BJ (cell line): Measurements from ENCODE around the gene THBS4. TPM values are rescaled to one million over a fixed set of nuclear protein-coding genes. Genes with fewer than 3 reads are reported as not detected.

Experiments
- CTCF ChIA-PET: fragments of 350-600 bp; formaldehyde crosslinking; extraction: SDS; loops from one replicate; lab custom pipeline; 2021; ENCODE audit warnings: antibody characterized with exemption, inconsistent platforms; lab: Yijun Ruan, JAX
- POLR2A ChIA-PET: fragments of 300-600 bp; sonication (Branson Sonifier 250); formaldehyde crosslinking; extraction: SDS; loops from one replicate; lab custom pipeline; 2021; ENCODE audit warnings: antibody characterized with exemption; lab: Charles Lee
- DNase-seq: peaks from one replicate; pipeline ENCODE4 v3.0.0-alpha.2; 2011; ENCODE audit warnings: low read depth
- H3K27me3 ChIP-seq: 2 replicates; pipeline ENCODE4 v1.6.0; 2011; ENCODE audit warnings: low read length; ENCODE audit not compliant: control insufficient read depth, insufficient read depth
- H3K36me3 ChIP-seq: 2 replicates; pipeline ENCODE4 v1.5.1; 2011; ENCODE audit warnings: low read length; ENCODE audit not compliant: control insufficient read depth, insufficient read depth
- H3K4me3 ChIP-seq: 2 replicates; pipeline ENCODE4 v1.5.1; 2011; ENCODE audit warnings: low read depth, mild to moderate bottlenecking, control low read depth, low read length
- CTCF ChIP-seq: IDR thresholded peaks from 2 replicates; pipeline ENCODE4 v1.5.1; 2011; ENCODE audit warnings: low read depth, mild to moderate bottlenecking, control low read depth, inconsistent platforms, low read length, moderate library complexity; ENCODE audit not compliant: insufficient read depth
- polyA plus RNA-seq: library from polyadenylated mRNA; depleted of rRNA; stranded (reverse); fragments of >200 nt; gene quantifications from 2 replicates; pipeline ENCODE4 v1.2.3, GENCODE V29; 2011

Gene THBS4
- polyA plus RNA-seq, 1 experiment, result 0.54 TPM

DNA sequence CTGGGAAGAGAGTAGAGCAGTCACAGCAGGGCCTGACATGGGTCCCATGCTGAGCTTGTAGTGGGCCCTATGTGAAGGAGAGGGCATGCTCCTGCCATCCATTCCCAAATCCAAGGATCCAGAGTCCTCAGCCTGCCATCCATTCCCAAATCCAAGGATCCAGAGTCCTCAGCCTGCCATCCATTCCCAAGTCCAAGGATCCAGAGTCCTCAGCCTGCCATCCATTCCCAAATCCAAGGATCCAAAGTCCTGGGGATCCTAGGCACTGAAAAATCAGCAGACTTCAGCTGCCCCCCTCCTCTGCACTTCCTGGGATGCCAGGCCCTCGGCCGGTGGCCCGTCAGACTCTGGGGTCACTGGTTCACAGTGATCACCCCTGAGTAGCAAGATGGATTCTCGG is 33.6 kb downstream of the THBS4 start:
- no peaks in the 10 kb centered on the region for H3K36me3 ChIP-seq
- CTCF ChIA-PET, result interaction anchor here (0.6 kb wide), 1 partner anchor 119 kb away, joined by 3 read pairs; no protein-coding TSS in a partner anchor
- TF ChIP-seq CTCF, result no peak
- POLR2A ChIA-PET, result no interaction called here
- H3K27me3 ChIP-seq, result no peaks in the 10 kb centered on the region
- no peak overlapping the region for H3K4me3 ChIP-seq
- DNase-seq, result no peak

DNA sequence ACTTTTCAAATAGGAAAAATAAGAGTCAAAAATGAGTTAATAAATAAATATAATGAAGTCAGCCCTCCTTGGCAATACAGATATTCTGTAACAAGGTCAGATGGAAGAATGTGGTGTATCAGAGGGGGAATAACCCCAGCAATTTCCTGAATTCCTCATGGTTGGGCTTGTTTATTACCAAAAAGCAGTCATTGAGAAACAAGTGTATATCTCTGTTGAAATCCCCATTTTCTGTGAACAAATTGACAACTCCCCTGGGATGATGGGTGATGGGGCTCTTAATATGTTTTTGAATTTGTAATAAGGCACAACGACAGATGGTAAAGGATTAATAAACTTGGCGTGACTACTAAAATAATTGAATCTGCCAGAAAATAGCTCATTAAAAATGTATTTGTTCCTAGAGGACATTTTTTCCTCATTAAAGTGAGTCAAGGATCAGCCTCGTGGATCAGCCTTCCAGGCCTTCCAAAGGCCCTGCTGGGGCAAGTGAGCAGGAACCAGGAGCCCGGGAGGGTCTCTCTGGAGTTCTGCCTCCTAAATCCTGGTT is 34.2 kb downstream of the THBS4 start:
- DNase-seq, result no peak
- ChIA-PET POLR2A (no interaction called here), CTCF (interaction anchor here (1.5 to 3.7 kb wide), 2 partner anchors 8 to 14 kb away, joined by 3 to 16 read pairs; no protein-coding TSS in a partner anchor)
- no peaks in the 10 kb centered on the region for H3K27me3 ChIP-seq
- TF ChIP-seq CTCF, result no peak
- no peaks in the 10 kb centered on the region for H3K36me3 ChIP-seq
- no peak overlapping the region for H3K4me3 ChIP-seq

DNA sequence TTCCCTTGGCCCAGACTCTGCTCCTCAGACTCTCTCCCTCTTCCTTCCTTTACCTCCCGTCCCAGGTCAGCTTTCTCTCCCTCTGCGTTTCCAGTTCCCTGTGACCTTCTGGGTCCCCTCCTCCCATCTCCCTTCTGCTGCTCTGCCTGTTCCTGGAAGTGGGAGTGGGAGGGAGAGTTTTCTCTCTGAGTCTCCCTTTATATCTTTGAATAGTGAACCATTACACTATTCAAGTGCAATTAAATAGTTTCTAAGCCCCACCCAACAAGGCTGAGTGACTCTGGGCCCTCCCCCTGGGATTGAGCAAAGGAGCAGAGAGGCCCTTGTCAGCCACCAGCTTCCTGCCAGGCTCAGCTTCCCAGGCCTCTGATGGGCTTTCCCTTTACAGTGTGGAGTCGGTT is 34.8 kb downstream of the THBS4 start:
- Histone ChIP-seq H3K36me3 (no peaks in the 10 kb centered on the region), H3K4me3 (no peak overlapping the region), H3K27me3 (no peaks in the 10 kb centered on the region)
- ChIA-PET CTCF (interaction anchor here (1.5 to 3.7 kb wide), 2 partner anchors 9 to 14 kb away, joined by 3 to 16 read pairs; no protein-coding TSS in a partner anchor), POLR2A (no interaction called here)
- DNase-seq, result no peak
- no peak for TF ChIP-seq CTCF

- ChIA-PET CTCF (interaction anchor here (1.5 to 3.7 kb wide), 2 partner anchors 9 to 13 kb away, joined by 3 to 16 read pairs; no protein-coding TSS in a partner anchor), POLR2A (no interaction called here)
- no peak for DNase-seq
- Histone ChIP-seq H3K27me3 (no peaks in the 10 kb centered on the region), H3K4me3 (no peak overlapping the region), H3K36me3 (no peaks in the 10 kb centered on the region)
- no peak for TF ChIP-seq CTCF
These were observed 35.3 kb downstream of the THBS4 start for GRCh38 chr5:80070338-80071056.

DNA sequence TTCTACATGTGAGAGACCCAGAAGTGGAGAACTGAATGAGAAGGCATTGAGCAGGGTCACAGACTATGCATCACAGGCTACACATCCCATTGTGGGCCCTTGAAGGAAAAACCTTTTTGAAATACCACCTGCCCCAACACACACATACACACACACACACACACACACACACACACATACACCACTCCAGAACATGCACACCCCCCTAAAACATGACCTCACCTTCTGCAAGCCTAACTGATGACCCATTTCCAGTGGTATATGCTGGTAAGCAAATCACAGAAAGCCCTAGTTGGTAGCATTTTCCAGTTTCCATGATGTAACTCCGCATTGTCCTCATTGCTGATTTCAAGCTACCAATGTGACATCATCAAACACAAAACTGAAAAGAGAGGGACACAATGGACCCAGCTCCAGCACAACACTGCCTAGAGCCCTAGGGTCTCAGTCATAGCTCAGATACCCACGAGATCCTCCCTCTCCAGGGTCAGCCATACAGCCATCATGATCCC is 36.4 kb downstream of the THBS4 start:
- Histone ChIP-seq H3K4me3 (no peak overlapping the region), H3K36me3 (no peaks in the 10 kb centered on the region), H3K27me3 (no peaks in the 10 kb centered on the region)
- CTCF ChIA-PET, result interaction anchor here (1.4 to 3.7 kb wide), 2 partner anchors 12 to 14 kb away, joined by 3 to 16 read pairs; no protein-coding TSS in a partner anchor
- DNase-seq, result no peak
- no peak for TF ChIP-seq CTCF
- POLR2A ChIA-PET, result no interaction called here
